Measurements from ENCODE around the gene STARD8. TPM values are rescaled to one million over a fixed set of nuclear protein-coding genes. Genes with fewer than 3 reads are reported as not detected.

Gene STARD8
- 0.16 and 0.34 TPM in 2 replicates for total RNA-seq

GRCh38 chrX:68647156-68647957 lies at the start of gene STARD8:
STARD8 (plus strand) TSS chrX:68647666; CDS start chrX:68647883, 217 bp downstream.

Other genes starting within 250 kb of the STARD8 start
- gene OPHN1, start 214.2 kb upstream of the STARD8 start, total RNA-seq = 2.5 TPM in 2 replicates
- gene YIPF6, start 148.6 kb upstream of the STARD8 start, total RNA-seq = 16.7 and 24.7 TPM in 2 replicates
- gene EFNB1, start 181.4 kb downstream of the STARD8 start, total RNA-seq = 224 and 293 TPM in 2 replicates